ENCODE results near the gene RAB24.
"Not testable (repeated sequence)": the region's sequence is repeated elsewhere in the genome, so short reads cannot be mapped to it uniquely, and the experiment has no call there.

The RAB24 gene

GRCh38 chr5:177303121-177303924, at the start of gene RAB24, which contains the start of gene PRELID1:
TSS of gene RAB24 (minus strand) at chr5:177303719. CDS start at chr5:177303288, 431 bp downstream.
TSS of gene PRELID1 (plus strand) at chr5:177303799. CDS start at chr5:177303986, 187 bp downstream.
- peak; percentile 79 to 86 (median 81) for DNase-seq

- DNase-seq, result no peak
Measured at GRCh38 chr5:177353093-177353492, 49.6 kb upstream of the RAB24 start.

DNA sequence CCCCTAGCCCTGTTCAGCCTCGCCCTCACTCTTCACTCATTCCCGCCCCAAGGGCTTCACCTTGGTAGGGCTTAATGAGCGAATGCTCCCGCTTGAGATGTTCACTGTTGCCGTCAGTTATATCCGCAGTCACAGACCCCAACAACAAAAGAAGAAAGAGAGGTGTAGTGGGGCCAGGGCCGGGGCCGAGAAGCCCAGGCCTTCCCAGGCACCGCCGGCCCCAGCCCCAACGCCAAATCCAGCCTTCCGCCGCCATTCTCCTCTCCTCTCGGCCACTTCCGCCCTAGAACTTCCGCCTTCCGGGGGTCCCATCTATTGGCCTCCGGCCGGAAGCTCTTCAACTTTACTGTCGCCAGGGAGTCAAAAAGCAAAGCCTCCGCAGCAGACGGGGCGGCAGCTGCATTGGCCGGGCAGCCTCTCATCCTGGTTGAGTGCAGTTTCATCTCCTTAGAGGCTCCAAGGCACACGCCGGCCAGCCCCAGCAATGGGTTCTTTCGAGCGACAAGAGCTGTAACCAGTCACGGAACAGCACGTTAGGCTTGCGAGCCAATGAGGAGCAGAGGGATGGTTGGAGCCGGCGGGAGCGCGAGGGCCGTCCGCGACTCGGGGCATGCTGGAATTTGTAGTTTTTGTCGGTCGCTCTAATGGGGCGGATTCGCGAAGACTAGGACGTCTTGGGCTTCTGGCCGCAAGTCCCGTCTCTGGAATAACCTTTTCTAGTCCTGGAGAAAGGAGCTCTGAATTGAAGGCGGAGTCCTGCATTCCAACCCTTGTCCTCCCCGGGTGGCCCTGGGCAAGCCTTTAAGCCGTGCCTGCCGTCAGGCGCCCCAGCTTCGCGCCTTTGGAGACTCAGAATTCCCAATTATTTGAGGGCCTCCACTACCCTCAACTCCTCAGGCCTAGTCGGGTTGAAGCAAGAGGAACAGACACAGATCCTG, 48.1 kb upstream of the RAB24 start, which contains the start of gene LMAN2:
Gene LMAN2, minus strand, starts transcription at position 277 of the 938 bp plus-strand sequence. Its CDS starts 21 bp downstream, at position 256.
- peak; percentile 82 to 85 (median 84) for DNase-seq

GRCh38 chr5:177350776-177351391, 47.4 kb upstream of the RAB24 start:
- no peak for DNase-seq

DNA sequence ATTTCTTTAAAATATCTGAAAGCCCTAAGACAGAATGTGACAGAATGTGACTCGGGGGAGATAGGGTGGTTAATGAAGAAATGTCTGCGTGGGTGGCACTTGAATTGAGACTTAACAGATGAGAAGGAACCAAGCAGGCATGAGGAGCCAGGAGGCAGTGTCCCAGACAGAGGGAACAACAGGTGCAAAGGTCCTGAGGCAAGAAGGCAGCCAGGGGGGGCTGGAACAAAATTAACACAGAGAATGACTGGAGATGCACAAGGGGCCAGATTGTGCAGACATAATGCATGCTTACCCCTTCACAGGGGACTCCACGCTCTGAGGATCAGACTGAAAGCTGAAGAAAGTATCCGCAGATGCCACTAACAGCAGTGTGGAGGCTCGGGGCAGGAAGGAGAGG, 46.2 kb upstream of the RAB24 start:
- DNase-seq, result no peak

DNA sequence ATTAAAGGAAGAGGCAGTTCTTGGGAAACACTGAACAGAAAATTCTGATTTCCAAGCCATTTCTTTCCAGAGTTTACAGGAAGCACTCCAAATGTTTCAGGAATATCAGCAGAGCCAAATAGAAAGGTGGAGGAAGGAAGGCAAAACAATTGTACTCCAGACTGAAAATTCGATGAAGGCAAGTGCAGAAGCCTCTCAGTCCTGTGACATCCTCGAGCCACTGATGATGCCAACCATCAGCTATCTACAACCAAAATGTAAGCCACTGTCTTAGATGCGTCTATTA, 45.8 kb upstream of the RAB24 start:
- DNase-seq, result no peak

GRCh38 chr5:177347699-177348098, 44.2 kb upstream of the RAB24 start:
- no peak for DNase-seq

- DNase-seq, result no peak
Measured at GRCh38 chr5:177346820-177347219, 43.3 kb upstream of the RAB24 start.

GRCh38 chr5:177344891-177345290, 41.4 kb upstream of the RAB24 start:
- no peak for DNase-seq

- no peak for DNase-seq
Measured at GRCh38 chr5:177343777-177344176, 40.3 kb upstream of the RAB24 start.

DNA sequence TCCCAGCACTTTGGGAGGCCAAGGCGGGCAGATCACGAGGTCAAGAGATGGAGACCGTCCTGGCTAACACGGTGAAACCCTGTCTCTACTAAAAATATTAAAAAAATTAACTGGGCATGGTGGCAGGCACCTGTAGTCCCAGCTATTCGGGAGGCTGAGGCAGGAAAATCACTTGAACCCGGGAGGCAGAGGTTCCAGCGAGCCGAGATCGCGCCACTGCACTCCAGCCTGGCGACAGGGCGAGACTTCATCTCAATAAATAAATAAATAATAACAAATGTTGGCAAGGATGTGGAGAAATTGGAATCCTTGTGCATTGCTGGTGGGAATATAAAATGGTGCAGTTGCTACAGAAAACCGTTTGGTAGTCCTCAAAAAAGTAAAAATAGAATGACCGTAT, 39.5 kb upstream of the RAB24 start:
- not testable (repeated sequence) for DNase-seq

DNA sequence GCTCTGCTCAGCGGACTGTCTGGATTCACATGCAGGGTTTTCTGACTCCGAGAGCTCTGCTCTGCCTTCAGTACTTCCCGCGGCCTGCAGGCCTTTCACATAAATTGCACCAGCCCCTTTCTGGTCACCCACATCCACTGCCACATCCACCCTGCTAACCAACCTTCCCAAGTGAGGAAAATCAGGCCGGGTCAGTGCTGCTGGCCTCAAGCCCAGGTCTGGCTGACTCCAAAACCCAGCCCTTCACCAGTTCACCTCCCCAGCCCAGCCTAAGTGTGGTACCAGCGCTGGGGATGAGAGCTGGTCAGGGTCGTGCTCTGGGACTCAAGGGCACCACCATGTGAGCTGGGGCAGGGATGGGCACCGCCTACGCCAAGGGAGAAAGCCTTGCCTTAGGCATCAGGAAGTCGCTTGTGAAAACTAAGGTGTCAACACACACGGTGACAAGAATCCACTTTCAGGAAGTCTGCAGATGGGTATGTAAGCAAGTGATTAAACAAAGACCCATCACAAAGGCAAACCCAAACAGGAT, 35.7 kb upstream of the RAB24 start:
- no peak for DNase-seq

DNA sequence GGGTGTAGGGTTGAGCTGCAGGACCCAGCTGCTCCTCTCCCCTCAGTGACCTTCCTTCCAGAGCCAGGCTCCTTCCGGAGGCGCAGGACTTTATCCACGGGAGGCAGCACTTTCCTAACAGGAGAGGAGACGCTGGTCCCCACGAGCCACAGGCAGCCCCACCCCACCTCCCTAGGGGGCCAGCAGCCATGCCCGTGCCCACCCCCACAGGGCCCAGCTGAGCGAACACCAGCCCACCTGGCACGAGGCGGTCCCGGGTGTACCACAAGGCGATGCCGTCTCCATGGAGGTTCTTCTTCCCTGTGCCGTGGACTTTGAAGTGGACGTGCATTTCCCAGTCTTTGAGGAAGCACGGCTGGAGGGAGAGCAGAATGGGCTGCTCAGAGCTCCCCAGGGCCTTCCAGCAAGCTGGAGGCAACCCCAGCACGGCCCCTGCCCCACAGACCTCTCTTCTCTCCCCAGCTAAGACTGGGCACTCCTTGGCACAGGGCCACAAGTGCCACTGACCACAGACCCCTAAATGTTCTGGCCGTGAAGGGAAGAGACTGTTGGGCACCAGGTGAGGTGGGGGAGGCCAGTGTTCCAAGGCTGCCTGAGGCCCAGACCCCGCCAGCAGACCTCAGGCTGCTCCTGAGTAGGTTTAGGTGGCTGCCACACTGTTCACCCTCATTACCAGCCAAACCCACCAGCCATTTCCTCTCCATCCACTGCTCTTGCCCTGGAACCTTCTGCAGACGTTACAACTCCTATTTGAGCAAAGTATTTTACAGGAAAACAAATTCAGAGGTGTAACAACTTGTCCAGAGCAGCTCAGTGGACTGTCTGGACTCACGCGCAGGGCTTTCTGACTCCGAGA, 35.0 kb upstream of the RAB24 start:
- DNase-seq, result no peak

DNA sequence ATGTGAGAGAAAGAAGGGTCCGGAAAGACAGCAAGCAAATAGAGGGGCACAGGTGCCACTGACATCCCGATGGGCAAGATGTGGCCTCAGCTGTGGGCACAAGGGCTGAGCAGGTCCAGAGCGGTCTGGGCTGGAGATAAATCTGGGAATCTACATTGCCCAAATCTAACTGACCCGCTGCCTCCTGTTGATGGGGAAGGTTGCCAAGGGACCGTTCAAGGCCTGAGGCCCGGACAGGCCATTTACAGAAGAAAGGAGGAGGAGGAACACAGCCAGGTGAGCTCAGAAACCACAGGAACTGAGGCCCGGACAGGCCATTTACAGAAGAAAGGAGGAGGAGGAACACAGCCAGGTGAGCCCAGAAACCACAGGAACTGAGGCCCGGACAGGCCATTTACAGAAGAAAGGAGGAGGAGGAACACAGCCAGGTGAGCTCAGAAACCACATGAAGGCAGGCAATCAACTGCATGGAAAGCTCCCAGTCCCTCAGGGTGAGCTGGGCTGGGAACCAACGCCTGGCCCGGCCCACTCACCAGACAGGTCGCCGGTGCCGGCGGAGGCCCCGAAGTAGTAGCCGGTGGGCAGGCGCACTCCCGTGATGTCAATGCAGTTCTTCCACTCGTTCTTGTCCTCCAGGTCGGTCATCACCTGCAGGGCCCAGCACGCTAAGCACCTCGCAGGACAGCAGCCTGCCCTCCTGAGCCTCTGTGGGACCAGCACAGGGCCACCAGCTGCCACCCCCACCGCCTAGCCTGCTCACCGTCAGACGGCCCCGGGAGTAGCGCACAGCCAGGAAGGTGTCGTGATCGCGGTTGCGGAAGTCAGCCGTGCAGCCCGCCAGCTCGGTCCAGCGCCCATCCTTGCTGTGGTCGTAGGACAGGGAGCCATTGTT, 33.3 kb upstream of the RAB24 start:
- DNase-seq, result no peak

DNA sequence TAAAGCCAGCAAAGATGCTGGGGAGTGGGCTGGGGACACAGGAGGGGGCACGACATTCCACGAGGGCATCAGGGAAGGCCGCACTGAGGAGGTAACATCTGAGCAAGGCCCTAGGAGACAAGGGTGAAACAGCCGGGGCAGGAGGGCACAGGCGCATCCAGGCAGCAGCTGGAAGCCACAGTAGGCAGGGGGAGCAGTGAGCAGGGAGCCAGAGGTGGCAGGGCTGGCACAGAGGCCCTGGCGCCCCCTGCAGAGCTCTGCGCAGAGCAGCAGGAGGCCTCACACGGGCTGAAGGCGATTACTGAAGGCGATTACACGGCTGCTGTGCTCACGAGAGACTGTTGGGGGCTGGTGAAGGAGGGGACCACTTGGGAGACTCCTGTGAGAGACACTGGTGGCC, 32.6 kb upstream of the RAB24 start:
- no peak for DNase-seq

DNA sequence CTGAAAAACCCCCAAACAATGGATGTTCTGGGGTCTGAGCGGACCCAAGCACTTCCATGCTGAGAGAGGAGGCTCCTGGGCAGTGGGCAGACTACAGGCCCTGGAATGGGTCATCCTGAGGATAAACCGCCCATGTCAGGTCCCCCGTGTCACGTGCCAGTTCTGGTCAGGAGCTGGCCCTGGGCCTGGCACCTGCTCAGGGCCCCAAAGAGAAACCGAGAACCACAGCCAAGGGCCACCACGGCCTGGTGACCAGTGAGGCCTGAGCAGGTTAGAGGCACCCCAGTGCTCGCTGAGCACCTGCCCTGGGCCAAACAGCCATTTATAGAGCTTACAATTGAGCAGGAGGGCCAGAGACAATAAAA, 32.2 kb upstream of the RAB24 start:
- DNase-seq, result no peak

GRCh38 chr5:177334781-177335700, 31.5 kb upstream of the RAB24 start:
- no peak for DNase-seq

DNA sequence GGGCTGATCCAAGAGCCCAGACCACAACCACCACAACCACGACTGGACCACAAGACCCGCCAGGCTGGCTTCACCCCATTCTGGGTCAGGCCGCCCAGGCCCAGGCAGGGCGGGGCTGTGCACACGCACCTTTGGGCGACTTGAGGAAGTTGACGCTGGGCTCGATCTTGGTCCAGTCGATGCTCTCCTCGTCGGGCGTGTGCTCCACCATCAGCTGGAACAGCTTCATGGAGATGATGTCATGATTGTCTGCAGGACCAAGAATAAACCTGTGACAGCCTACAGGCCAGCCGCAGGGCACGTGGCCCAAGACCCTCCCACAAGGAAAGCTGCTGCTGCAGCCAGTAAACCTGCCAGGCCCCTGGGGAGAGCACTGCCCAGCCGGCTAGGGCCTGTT, 30.6 kb upstream of the RAB24 start:
- DNase-seq, result no peak

DNA sequence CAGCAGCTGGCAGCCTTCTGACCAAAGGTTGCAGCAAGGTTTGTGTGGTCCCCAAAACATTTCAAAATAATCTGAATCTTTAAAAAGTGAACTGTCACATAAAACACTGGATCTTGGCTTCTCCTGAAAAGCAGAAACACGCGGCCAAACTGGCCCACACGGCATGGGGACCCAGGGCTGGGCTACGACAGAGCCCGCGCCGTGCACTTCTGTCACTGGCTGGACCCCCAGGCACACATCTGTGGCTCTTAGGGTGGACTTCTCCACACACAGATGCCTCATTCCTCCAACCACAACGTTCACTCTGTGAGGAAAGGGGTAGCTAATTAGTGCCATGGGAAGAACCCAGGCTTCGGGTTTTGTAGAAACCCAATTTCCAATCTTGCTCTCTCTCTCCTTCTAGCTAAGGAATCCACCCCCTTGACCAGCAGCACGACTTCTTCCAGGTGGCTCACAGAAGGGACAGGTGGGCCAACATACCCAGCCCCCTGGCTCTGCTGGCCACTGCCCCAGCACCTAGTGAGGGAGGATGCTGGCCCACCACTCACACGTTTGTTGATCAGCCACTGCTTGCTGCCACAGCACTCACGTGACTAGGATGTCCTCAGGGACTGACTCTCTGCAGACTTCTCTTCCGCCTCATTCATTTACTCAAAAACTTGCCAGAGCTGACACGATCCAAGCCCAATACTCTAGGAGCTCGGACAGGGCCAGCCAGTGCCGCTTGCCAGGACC, 30.1 kb upstream of the RAB24 start:
- DNase-seq, result no peak
